HG03060 (cell line): ENCODE results near the gene MLLT10.

Source experiments
- ATAC-seq: cut with Tn5 transposase; IDR thresholded peaks from one replicate; pipeline ENCODE4 v1.9.1; 2021; ENCODE audit warnings: low read depth, moderate number of reproducible peaks; ENCODE audit not compliant: unreplicated experiment

MLLT10 gene

DNA sequence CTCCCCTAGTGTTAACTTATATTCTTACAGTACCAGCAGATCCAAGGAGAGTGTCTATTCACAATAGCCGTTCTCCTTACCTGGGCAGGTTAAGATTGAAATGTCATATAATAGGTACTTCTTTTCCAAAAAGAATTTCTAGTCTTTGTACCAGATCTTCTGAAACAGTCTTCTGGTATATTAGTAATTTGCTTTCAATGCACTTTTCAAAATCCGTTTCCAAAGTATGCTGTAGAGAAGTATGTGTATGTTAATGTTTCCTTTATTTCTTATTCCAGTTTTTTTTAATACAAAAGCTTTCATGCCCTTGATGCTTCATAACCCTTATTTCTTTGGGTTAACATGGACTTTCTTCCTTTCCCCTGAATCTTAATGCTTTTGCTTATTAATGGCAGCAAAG lies 188.2 kb downstream of the MLLT10 start:
- no peak for ATAC-seq

DNA sequence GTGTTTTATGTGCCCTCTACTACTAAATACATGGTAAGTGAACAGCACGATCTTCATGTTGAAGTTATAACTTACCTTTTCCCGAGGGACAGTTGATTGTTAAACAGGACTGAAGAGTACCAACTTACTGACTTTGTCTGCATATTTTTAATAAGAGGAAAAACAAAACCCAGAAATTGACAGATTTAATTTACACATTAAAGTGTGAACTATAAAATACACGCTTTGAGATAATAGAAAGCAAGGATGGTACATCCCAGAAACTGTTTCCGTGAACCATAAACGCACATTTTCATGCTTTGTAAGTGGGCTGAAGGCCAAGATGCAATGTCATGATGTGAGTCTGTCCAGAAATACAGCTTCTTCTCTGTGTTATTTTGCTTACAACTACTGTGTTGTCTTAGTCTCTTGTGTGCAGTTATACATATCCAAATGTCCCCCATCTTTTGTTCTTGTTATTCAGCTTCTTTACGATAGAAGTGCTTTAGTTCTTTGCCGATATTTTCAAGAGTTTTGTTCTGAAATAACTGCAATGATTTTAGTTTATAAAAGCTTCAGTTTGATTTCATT lies 190.1 kb downstream of the MLLT10 start:
- no peak for ATAC-seq

GRCh38 chr10:21724687-21725367 lies 190.8 kb downstream of the MLLT10 start:
- peak; percentile 92 for ATAC-seq

- no peak for ATAC-seq
These were observed 192.7 kb downstream of the MLLT10 start for GRCh38 chr10:21726601-21727225.

DNA sequence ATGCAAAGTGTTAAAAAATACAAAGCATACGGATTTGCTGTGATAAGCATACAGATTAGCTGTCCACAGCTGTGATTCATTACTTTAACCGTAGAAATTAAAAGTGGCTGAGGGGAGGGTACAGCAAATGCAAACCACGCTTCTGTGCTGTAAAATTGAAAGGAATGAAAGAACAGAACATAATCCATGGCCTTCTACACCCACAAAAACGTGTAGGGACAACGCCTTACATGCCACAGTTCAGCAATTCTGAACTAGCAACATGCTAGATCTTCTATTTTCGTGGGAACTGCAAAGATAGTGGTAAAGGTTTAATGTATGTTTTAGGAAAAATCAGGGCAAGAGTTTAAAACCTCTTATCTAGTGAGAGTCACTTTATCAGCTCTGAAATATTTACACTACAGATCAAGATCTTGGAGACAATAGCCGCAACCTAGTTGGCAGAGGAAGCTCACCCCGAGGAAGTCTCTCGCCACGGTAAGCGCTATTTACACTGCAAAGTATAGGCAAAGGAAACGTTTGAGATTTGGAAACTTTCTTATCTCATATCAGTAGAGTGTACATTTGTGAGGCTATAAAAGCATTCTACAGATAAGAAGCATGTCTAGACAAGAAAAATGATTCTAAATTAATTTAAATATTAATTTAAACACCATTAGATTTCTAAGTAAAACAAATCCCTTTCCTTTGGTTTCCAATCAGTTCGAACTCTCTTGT lies 193.6 kb downstream of the MLLT10 start:
- no peak for ATAC-seq

- ATAC-seq: no peak
These were observed 194.6 kb downstream of the MLLT10 start for GRCh38 chr10:21728618-21729017.

DNA sequence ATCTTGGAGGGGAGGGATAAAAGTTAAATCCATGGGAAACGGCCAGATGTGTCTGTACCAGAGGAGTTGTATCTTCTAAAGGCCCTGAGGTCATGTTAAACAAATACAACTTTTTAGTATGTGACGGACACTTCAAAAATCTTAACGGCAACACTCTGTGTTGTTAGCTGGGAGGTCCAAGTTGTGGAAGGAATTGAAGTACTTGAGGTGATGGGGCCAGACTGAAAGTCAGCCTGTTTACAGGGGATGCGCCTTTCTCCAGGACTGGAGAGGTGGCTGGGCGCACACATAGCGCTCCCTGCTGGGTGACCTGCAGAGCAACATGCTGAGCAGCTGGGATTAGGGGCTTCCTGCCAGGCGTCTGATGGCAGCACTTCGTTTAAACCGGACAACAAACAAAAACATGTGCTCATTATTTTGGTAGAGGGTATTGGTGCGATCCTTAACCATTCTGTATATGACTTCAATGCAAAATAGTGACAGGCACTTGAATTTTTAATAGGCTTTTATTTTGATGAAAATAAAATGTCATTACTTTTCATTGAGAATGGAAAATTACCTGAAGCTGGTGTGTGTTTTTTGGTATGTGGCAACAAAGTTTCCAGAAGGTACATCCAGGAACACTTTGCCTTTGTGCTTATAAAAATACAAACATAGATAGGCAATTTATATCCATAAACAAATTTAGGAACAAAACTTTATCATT lies 198.2 kb downstream of the MLLT10 start:
- ATAC-seq: peak; percentile 77

DNA sequence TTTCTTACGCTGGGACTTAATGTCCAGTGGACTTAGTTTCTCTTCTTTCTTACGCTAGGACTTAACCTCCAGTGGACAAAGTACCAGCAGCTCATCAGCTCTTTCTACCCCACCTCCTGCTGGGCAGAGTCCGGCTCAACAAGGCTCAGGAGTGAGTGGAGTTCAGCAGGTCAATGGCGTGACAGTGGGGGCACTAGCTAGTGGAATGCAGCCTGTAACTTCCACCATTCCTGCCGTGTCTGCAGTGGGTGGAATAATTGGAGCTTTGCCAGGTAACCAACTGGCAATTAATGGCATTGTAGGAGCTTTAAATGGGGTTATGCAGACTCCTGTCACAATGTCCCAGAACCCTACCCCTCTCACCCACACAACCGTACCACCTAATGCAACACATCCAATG lies 199.7 kb downstream of the MLLT10 start:
- no peak for ATAC-seq

- ATAC-seq: no peak
These were observed 203.1 kb downstream of the MLLT10 start for GRCh38 chr10:21737106-21737505.

DNA sequence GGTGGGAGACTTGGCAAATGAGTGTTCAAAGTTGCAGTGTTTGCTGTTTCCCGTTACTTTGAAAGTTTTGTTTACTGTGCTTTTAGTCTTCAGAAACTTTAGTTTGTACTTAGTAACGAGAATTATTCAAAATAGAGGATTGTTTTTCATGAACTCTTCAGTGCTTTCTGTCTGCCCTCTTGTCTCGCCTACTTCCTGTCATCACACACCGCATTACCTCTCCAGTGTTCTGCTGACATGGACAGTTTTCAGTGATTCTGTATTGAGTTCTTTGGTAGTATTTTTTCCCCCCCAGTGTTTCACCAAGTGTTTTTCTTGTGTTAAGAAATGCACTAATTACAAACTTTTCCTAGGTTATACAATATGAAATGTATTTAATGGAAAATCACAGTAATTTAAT lies 207.0 kb downstream of the MLLT10 start:
- no peak for ATAC-seq

GRCh38 chr10:21742740-21743412 lies 208.8 kb downstream of the MLLT10 start:
- no peak for ATAC-seq

GRCh38 chr10:21744223-21744622 lies 210.2 kb downstream of the MLLT10 start:
- no peak for ATAC-seq

DNA sequence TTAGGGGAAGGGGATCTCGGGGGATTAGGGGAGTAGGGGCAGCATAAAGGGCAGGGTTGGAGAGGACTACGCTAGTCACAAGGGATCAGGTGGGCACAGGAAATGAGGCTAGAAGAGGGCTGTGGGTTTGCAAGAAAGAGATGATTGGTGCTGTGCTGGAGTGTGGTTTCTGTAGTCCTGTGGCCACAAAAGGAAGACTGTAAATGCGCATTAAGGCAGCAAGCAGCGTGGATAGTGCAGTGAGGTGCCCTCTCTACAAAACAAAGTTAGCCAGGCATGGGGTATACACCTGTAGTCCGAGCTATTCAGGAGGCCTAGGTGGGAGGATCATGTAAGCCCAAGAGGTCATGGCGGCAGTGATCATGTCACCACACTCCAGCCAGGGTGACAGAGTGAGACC lies 212.1 kb downstream of the MLLT10 start:
- no peak for ATAC-seq

GRCh38 chr10:21747809-21748208 lies 213.8 kb downstream of the MLLT10 start:
- ATAC-seq: no peak

DNA sequence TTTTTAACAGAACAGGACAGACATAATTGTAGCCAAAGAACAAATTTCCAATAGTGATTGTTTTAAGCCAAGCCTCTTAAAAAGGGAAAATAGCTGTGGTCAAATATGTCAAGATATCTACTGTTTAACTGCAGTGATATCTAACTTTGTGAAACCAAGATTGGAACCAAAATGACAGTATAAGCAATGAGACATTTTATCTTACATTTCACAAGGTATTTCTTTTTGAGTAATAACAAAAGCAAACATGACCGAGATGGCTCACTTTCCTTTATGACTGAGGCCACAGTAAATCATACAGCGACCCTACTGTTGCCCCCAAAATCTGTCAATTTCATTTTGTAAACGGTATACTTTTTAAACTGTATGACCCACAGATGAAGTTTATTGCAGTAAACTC lies 215.8 kb downstream of the MLLT10 start:
- no peak for ATAC-seq

DNA sequence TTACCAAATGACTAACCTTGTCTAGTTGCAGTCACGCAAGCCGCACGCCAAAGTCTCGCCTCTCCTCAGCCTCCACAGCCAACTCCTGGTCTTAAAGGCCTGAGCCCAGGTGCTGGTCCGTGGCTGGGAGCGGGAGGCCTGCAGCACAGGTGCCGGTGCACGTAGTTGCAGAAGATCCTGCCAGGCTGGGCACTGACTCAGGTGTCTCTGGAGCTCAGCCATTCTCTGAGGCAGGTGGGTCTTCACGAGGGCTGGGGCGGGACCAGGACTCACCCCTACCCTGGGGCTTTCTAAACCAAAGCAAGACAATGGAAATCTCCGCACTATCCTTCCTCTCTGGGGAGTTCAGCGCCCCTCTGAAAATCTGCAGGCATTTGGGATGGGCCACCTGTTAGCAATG lies 216.4 kb downstream of the MLLT10 start:
- no peak for ATAC-seq

DNA sequence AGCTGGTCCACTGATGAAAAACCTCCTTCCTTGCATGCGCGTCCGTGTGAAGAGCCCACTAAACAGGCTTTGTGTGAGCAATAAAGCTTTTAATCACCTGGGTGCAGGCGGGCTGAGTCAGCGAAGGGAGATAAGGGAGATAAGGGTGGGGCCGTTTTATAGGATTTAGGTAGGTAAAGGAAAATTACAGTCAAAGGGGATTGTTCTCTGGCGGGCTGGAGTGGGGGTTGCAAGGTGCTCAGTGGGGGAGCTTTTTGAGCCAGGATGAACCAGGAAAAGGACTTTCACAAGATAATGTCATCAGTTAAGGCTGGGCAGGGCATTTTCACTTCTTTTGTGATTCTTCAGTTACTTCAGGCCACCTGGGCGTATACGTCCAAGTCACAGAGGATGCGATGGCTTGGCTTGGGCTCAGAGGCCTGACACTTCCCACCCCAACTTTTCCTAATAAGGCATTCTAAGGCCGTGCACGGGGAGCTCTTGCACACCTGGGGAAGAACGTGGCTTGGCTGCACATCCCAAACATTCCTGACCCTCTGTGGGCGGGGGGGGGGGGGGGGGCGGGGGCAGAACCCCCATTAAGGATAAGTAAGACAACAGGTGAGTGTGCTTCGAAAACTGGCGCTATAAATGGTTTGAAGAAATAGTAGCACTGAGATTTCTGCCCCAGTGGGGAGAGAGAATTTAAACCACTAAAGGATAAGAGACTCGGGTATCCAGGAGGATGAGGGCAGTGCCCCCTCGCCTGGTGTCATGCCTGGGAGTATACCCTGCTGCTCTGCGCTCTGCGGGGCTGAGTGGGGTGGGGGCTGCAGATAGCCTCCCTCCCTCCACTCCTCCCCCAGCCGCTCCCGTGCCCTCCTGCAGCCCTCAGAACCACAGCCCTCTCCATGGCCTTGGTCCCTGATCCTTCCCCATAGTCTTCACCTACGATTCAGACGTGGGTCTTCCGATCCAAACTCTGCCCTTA lies 217.6 kb downstream of the MLLT10 start:
- no peak for ATAC-seq

DNA sequence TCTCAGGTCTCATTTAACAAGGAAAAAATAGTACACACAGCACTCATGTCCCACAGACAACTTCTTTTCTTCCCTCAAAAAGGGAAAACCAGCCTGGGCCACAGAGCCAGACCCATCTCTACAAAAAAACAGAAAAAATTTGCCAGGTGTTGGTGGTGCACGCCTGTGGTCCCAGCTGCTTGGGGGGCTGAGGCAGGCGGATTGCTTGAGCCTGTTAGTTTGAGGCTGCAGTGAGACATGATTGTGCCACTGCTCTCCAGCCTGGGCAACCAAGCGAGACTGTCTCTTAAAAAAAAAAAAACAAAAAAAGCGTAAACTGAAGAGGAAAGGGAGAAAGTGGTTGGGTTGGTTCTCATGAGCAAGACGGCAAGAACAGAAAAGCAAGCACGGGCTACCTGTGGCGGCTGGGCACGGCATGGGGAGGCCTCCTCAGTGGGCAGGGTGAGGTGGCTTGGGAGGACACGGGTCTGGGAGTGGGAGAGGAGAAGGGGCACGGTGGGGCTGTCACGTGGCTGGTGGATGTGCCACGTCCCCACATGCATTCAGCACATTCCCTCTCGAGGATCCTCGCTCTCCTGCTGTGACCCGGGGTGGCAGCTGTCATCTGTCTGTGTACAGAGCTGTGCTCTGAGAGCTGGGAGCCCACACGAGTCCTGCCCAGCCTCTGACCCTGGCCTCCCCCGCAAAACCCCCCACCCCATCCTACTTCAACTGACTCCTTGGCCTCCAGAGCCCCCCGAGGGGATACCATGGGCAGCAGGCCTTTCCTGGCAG lies 219.7 kb downstream of the MLLT10 start:
- ATAC-seq: no peak
